Heart left ventricle (tissue), 16 donors: Measurements from ENCODE around the gene LDAH. TPM values are rescaled to one million over a fixed set of nuclear protein-coding genes. Genes with fewer than 3 reads are reported as not detected.

Experiments used
- ATAC-seq, 4 donors: fragments of 200-7000 bp; cut with Tn5 transposase; one replicate each; pipeline ENCODE4 v1.9.1; 2020 to 2022; ENCODE audit warnings: moderate library complexity in 4 of 4, mild to moderate bottlenecking in 3 of 4, moderate number of reproducible peaks in 1 of 4
- DNase-seq, 5 donors: peaks; one replicate each; pipeline ENCODE4 v3.0.0-alpha.2; 2020
- H3K27ac ChIP-seq, 12 donors: fragments of 200-600 bp; sonication (generic) in 4 of 12; one replicate each; pipeline versions ENCODE4 v1.5.0 to v1.8.0; 2016 to 2022; ENCODE audit warnings: mild to moderate bottlenecking in 2 of 12
- H3K27me3 ChIP-seq, 9 donors: fragments of 200-600 bp; sonication (generic) in 2 of 9; one replicate each; pipeline versions ENCODE4 v1.5.1 to v1.8.0; 2016 to 2022; ENCODE audit warnings: mild to moderate bottlenecking in 3 of 9
- H3K36me3 ChIP-seq, 9 donors: fragments of 200-600 bp; sonication (generic) in 2 of 9; one replicate each; pipeline versions ENCODE4 v1.5.0 to v1.8.0; 2018 to 2022; ENCODE audit warnings: mild to moderate bottlenecking in 2 of 9
- H3K4me1 ChIP-seq, 12 donors: fragments of 200-600 bp; sonication (generic) in 4 of 12; one replicate each; pipeline versions ENCODE4 v1.5.0 to v1.8.0; 2016 to 2022; ENCODE audit warnings: mild to moderate bottlenecking in 3 of 12
- H3K4me3 ChIP-seq, 12 donors: fragments of 200-600 bp; sonication (generic) in 4 of 12; one replicate each; pipeline versions ENCODE4 v1.5.0 to v1.8.0; 2017 to 2022; ENCODE audit warnings: mild to moderate bottlenecking in 9 of 12, moderate library complexity in 4 of 12
- H3K9me3 ChIP-seq, 12 donors: fragments of 200-600 bp; sonication (generic) in 4 of 12; one replicate each; pipeline versions ENCODE4 v1.5.0 to v1.8.0; 2016 to 2022; ENCODE audit warnings: mild to moderate bottlenecking in 1 of 12
- POLR2A ChIP-seq, 2 donors: fragments of 450-650 bp; IDR thresholded peaks; one replicate each; pipeline ENCODE4 v1.6.1; 2017; ENCODE audit warnings: antibody characterized with exemption in 2 of 2, mild to moderate bottlenecking in 2 of 2, moderate library complexity in 2 of 2
- WGBS, 4 donors: extraction: QIAGEN DNeasy Blood & Tissue Kit in 2 of 4; methylation state at CpG; one replicate each; pipeline versions ENCODE4 v1.1.5 to v1.1.7; 2013 to 2018; 5-methylcytosine and 5-hydroxymethylcytosine counted together
- intact Hi-C, 10 donors: fragments of 100-400 bp; cut with DNase I; formaldehyde crosslinking; loops; one replicate each; pipeline versions ENCODE4 v1.11.1 to v1.14.2; 2022
- polyA plus RNA-seq, 2 donors: library from polyadenylated mRNA; stranded (reverse); fragments of 200-250 nt; gene quantifications; one replicate each; pipeline ENCODE4 v1.2.3, GENCODE V29; 2013
- total RNA-seq, 9 donors: library from RNA; depleted of rRNA in 2 of 9; stranded (reverse); fragments of >200 nt in 2 of 9; fragmentation: NEBNext Ultra II Directional in 3 of 9; extraction: Animal tissue kit (Norgen Biotek cat#: 25700) in 3 of 9; gene quantifications; one replicate each; pipeline versions ENCODE4 v1.1.0 to v1.2.4, GENCODE V29; 2016 to 2023
- TF ChIP-seq, protein P1 (sequence below), 12 donors: fragments of 200-600 bp; sonication (generic) in 4 of 12; IDR thresholded peaks; one replicate each; pipeline versions ENCODE4 v1.5.0 to v1.8.0; 2018 to 2022; ENCODE audit warnings: antibody characterized with exemption in 12 of 12, mild to moderate bottlenecking in 5 of 12
- donor health status: ischemic (EF 13 %, LVEDD 7.1; RV severe dilation, severe dysfunction).
- donor health status: healthy with polysubstance abuse.
- donor health status: DM: no; HTN: yes; CAD: no.
- donor health status: DM: no; HTN: no; CAD: no.
- donor health status: ischemic (EF 25% LVEDD 6.9; RV normal size, moderate dysfunction).
- donor health status: ischemic (EF 25% LVEDD 5.7; RV mildly dilated, moderate dysfunction).
- donor health status: healthy.
- donor health status: DM: yes; HTN: yes; CAD: no.
- donor health status: ischemic (EF 35%, LVEDD 5.7; RV mildly dilated, moderate dysfunction).
- donor health status: nonischemic (EF 11% LVEDD 7.7; RV severe dilation, severe dysfunction).
- donor health status: DM: yes; HTN: yes; CAD: no.
- donor health status: PGD.
- donor health status: ischemic (EF 29% LVEDD 5.4; RV normal size, mild dysfunction).
- donor health status: nonischemic (EF 23%, LVEDD 6.1; RV moderate dilation, normal function).

Gene LDAH
- total and polyA plus RNA-seq, 11 donors: 2.2 to 13.2 (median 6.7) TPM

DNA sequence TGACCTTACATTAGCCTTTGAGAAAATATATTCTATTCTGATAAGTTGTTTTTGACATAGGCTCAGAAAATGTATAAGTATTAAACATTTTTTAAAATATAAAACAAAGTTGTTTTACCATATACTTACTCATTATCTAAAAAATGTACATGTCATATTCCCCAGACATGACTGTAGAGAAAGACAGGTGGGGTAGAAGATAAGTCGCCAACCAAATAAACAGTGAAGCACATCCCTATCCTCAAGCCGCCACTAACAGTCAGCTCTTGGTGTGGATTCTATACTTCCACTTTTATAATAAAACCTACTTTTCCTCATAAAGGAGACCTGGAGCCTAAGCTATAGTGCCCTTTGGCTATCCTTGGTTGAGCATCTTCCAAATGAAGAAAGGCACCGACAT is 129.6 kb downstream of the LDAH start:
- no peak for DNase-seq
- Histone ChIP-seq H3K4me3 (no peak overlapping the region), H3K27me3 (no peaks in the 10 kb centered on the region), H3K4me1 (peaks cover 0 to 2% (median 0%) of the 10 kb centered on the region in 12 donors), H3K36me3 (peaks cover 0 to 6% (median 3%) of the 10 kb centered on the region in 9 donors), H3K9me3 (peaks cover 0 to 5% (median 0%) of the 10 kb centered on the region in 12 donors), H3K27ac (no peak overlapping the region)
- WGBS, 4 donors: 93 to 99% (median 93%) methylated on average over 3 of the region's 3 CpGs
- no peak for ATAC-seq
- TF ChIP-seq POLR2A (IDR thresholded peaks at IDR 0.05): no peak
- TF ChIP-seq, protein P1, sequence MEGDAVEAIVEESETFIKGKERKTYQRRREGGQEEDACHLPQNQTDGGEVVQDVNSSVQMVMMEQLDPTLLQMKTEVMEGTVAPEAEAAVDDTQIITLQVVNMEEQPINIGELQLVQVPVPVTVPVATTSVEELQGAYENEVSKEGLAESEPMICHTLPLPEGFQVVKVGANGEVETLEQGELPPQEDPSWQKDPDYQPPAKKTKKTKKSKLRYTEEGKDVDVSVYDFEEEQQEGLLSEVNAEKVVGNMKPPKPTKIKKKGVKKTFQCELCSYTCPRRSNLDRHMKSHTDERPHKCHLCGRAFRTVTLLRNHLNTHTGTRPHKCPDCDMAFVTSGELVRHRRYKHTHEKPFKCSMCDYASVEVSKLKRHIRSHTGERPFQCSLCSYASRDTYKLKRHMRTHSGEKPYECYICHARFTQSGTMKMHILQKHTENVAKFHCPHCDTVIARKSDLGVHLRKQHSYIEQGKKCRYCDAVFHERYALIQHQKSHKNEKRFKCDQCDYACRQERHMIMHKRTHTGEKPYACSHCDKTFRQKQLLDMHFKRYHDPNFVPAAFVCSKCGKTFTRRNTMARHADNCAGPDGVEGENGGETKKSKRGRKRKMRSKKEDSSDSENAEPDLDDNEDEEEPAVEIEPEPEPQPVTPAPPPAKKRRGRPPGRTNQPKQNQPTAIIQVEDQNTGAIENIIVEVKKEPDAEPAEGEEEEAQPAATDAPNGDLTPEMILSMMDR (IDR thresholded peaks at IDR 0.05): no peak
- intact Hi-C loops: no loop called here

DNA sequence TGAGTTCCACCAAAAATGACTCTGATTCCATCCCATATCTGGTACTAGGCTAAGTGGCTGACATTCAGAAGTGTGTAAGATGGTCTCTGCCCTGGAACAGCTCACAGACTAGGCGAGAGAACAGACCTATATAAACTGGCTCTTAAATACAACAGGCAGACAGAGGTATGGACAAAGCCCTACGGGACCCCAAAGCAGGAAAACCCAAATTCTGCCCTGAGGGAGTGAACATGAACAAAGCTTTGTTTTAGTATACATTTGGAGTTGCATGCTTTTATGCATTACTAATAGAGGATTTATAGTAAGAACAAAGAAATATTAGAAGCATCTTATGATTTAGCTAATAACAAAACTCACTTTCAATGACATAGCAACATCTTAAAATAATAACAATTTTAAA is 130.8 kb downstream of the LDAH start:
- H3K27me3 ChIP-seq: no peaks in the 10 kb centered on the region
- DNase-seq (no peak), ATAC-seq (no peak)
- H3K4me3 ChIP-seq: no peak overlapping the region
- TF ChIP-seq, protein P1 (IDR thresholded peaks at IDR 0.05): no peak
- TF ChIP-seq POLR2A (IDR thresholded peaks at IDR 0.05): no peak
- intact Hi-C loops: no loop called here
- peaks cover 0 to 5% (median 0%) of the 10 kb centered on the region in 12 donors for H3K9me3 ChIP-seq
- 90 to 94% (median 93%) methylated on average over 2 of the region's 2 CpGs for WGBS, 4 donors
- no peak overlapping the region for H3K27ac ChIP-seq
- no peaks in the 10 kb centered on the region for H3K4me1 ChIP-seq
- H3K36me3 ChIP-seq: peaks cover 0 to 13% (median 4%) of the 10 kb centered on the region in 9 donors

GRCh38 chr2:20691076-20691734 is 131.7 kb downstream of the LDAH start:
- Histone ChIP-seq H3K27me3 (no peaks in the 10 kb centered on the region), H3K4me1 (no peaks in the 10 kb centered on the region), H3K4me3 (no peak overlapping the region), H3K27ac (no peak overlapping the region), H3K36me3 (peaks cover 0 to 21% (median 12%) of the 10 kb centered on the region in 9 donors), H3K9me3 (peaks cover 0 to 5% (median 0%) of the 10 kb centered on the region in 12 donors)
- TF ChIP-seq POLR2A (IDR thresholded peaks at IDR 0.05): no peak
- TF ChIP-seq, protein P1 (IDR thresholded peaks at IDR 0.05): no peak
- 86 to 92% (median 91%) methylated on average over 6 of the region's 6 CpGs for WGBS, 4 donors
- ATAC-seq (no peak), DNase-seq (no peak)
- intact Hi-C loops: no loop called here

DNA sequence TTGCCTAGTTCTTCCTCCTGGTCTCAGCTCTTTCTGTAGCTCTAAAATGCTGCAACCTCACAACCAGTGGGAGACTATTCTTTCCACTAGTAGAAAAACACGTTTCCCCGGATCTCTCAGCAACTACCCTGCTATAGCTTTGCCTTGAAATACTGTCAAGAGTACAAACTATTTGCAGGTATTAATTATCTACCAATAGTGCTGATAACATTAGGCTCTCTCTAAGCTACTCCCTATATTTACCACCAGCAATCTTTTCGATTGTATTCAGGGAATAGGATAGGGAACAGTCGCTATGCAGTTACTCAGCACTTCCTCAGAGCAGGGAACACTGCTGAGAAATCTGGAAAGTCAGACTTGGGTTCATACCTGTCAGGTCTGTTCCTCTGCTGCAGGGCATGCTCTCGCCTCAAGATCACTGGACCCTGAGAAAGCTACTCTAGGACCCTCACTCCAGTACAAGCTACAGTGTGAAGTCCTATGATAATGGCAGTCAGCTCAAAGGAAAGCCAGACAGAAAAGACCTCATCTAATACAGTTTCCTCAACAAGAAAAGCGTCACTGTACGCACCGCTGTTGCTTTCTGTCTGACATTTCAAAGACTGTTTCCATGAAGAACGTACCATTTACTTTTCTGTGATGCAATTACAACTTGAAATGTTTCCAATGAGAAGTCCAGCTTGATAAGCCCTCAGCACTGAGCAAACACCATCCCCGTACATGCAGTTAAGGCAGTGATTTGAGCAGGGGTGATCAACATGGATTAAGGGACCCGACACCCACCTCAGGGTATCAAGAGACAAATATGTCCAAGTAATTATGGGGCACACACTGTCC is 133.3 kb downstream of the LDAH start:
- H3K9me3 ChIP-seq: peaks cover 0 to 5% (median 0%) of the 10 kb centered on the region in 12 donors
- no peak for DNase-seq
- WGBS, 4 donors: 88 to 93% (median 89%) methylated on average over 11 of the region's 11 CpGs
- no peaks in the 10 kb centered on the region for H3K4me1 ChIP-seq
- ATAC-seq: no peak
- H3K36me3 ChIP-seq: peaks cover 0 to 31% (median 23%) of the 10 kb centered on the region in 9 donors
- H3K27me3 ChIP-seq: no peaks in the 10 kb centered on the region
- H3K4me3 ChIP-seq: no peak overlapping the region
- H3K27ac ChIP-seq: no peak overlapping the region
- no peak for TF ChIP-seq POLR2A (IDR thresholded peaks at IDR 0.05)
- TF ChIP-seq, protein P1 (IDR thresholded peaks at IDR 0.05): no peak
- intact Hi-C loops: no loop called here
